IMR-90 (cell line): ENCODE data around the gene TAF6L. TPM values are rescaled to one million over a fixed set of nuclear protein-coding genes. Genes with fewer than 3 reads are reported as not detected.
A peak's percentile ranks its signal among the peaks of the same experiment; 100 is the strongest.

ENCODE experiments used
- ATAC-seq: fragments of 200-7000 bp; cut with Tn5 transposase; 2 replicates; pipeline ENCODE4 v1.9.1; 2020; ENCODE audit warnings: low read depth, mild to moderate bottlenecking, moderate library complexity
- BruUV-seq: library from RNA; stranded (reverse); fragments of 400-500 nt; replicated peaks from 2 replicates; lab custom pipeline; 2021; lab: Mats Ljungman, UMichigan
- CTCF ChIA-PET: fragments of 300-600 bp; formaldehyde crosslinking; extraction: SDS; loops from one replicate; lab custom pipeline; 2021; ENCODE audit warnings: antibody characterized with exemption; lab: Yijun Ruan, JAX
- POLR2A ChIA-PET: fragments of 300-600 bp; sonication (Branson Sonifier 250); formaldehyde crosslinking; loops from one replicate; lab custom pipeline; 2022; ENCODE audit warnings: antibody characterized with exemption; ENCODE audit not compliant: unreplicated experiment; lab: Charles Lee
- DNase-seq: peaks from one replicate; pipeline ENCODE4 v3.0.0; 2013
- H2AFZ ChIP-seq: replicated peaks from 2 replicates; pipeline ENCODE3; 2013; ENCODE audit warnings: low read length, mild to moderate bottlenecking; ENCODE audit not compliant: poor library complexity
- H2AK5ac ChIP-seq: 2 replicates; pipeline ENCODE4 v1.6.1; 2013; ENCODE audit warnings: low read depth, low read length, inconsistent platforms
- H2AK9ac ChIP-seq: replicated peaks from 2 replicates; pipeline ENCODE3; 2013; ENCODE audit warnings: mild to moderate bottlenecking, low read depth, low read length, moderate library complexity; ENCODE audit not compliant: poor library complexity
- H2BK120ac ChIP-seq: 2 replicates; pipeline ENCODE4 v1.6.1; 2013; ENCODE audit warnings: low read depth, low read length, inconsistent platforms
- H2BK15ac ChIP-seq: 3 replicates; pipeline ENCODE4 v1.6.1; 2013; ENCODE audit warnings: low read depth, low read length, inconsistent platforms
- H2BK20ac ChIP-seq: 2 replicates; pipeline ENCODE4 v1.6.1; 2013; ENCODE audit warnings: low read depth, mild to moderate bottlenecking, inconsistent platforms, low read length, moderate library complexity
- H2BK5ac ChIP-seq: 2 replicates; pipeline ENCODE4 v1.6.1; 2013; ENCODE audit warnings: mild to moderate bottlenecking, low read depth, low read length, inconsistent platforms; ENCODE audit not compliant: poor library complexity, severe bottlenecking
- H3K14ac ChIP-seq: replicated peaks from 2 replicates; pipeline ENCODE4 v1.6.1; 2013; ENCODE audit warnings: low read depth, low read length, inconsistent platforms
- H3K18ac ChIP-seq: 2 replicates; pipeline ENCODE4 v1.6.1; 2013; ENCODE audit warnings: low read depth, low read length, control low read depth
- H3K23ac ChIP-seq: 2 replicates; pipeline ENCODE4 v1.6.1; 2013; ENCODE audit warnings: low read depth, low read length, inconsistent platforms
- H3K27ac ChIP-seq: 2 replicates; pipeline ENCODE4 v1.5.1; 2013; ENCODE audit warnings: mild to moderate bottlenecking, control low read depth, low read length; ENCODE audit not compliant: insufficient read depth
- H3K27me3 ChIP-seq: 2 replicates; pipeline ENCODE4 v1.6.1; 2013; ENCODE audit warnings: low read length; ENCODE audit not compliant: control insufficient read depth, insufficient read depth
- H3K36me3 ChIP-seq: 2 replicates; pipeline ENCODE4 v1.6.1; 2013; ENCODE audit warnings: low read length, mixed read lengths; ENCODE audit not compliant: control insufficient read depth, insufficient read depth
- H3K4ac ChIP-seq: 2 replicates; pipeline ENCODE4 v1.6.1; 2013; ENCODE audit warnings: low read depth, low read length, inconsistent platforms
- H3K4me1 ChIP-seq: 2 replicates; pipeline ENCODE4 v1.6.1; 2013; ENCODE audit warnings: low read length, mixed read lengths; ENCODE audit not compliant: control insufficient read depth, insufficient read depth
- H3K4me2 ChIP-seq: 2 replicates; pipeline ENCODE4 v1.6.1; 2013; ENCODE audit warnings: low read depth, mild to moderate bottlenecking, control low read depth, low read length, moderate library complexity
- H3K4me3 ChIP-seq: 2 replicates; pipeline ENCODE4 v1.5.1; 2013; ENCODE audit warnings: low read depth, mild to moderate bottlenecking, control low read depth, low read length, moderate library complexity; ENCODE audit not compliant: insufficient read depth
- H3K56ac ChIP-seq: 2 replicates; pipeline ENCODE4 v1.6.1; 2013; ENCODE audit warnings: low read length, inconsistent platforms; ENCODE audit not compliant: insufficient read depth; ENCODE audit errors: extremely low read depth
- H3K79me1 ChIP-seq, 2 experiments: 2 replicates each; pipeline ENCODE4 v1.6.1; 2013; ENCODE audit warnings: low read length in 2 of 2, inconsistent platforms in 1 of 2, low read depth in 1 of 2
- H3K9ac ChIP-seq: 2 replicates; pipeline ENCODE4 v1.6.1; 2013; ENCODE audit warnings: low read depth, low read length, control low read depth
- H3K9me1 ChIP-seq: 2 replicates; pipeline ENCODE4 v1.6.1; 2013; ENCODE audit warnings: low read length, inconsistent platforms; ENCODE audit not compliant: insufficient read depth
- H3K9me3 ChIP-seq: 2 replicates; pipeline ENCODE4 v1.6.1; 2013; ENCODE audit warnings: low read length; ENCODE audit not compliant: control insufficient read depth, insufficient read depth
- H4K20me1 ChIP-seq: 2 replicates; pipeline ENCODE4 v1.6.1; 2013; ENCODE audit warnings: low read length, inconsistent platforms; ENCODE audit not compliant: insufficient read depth
- H4K5ac ChIP-seq: 2 replicates; pipeline ENCODE4 v1.6.1; 2013; ENCODE audit warnings: mild to moderate bottlenecking, low read depth, low read length, control low read depth
- H4K8ac ChIP-seq, 2 experiments: 2 replicates each; pipeline ENCODE4 v1.6.1; 2013; ENCODE audit warnings: low read depth in 2 of 2, low read length in 2 of 2, control low read depth in 1 of 2, inconsistent platforms in 1 of 2
- H4K91ac ChIP-seq: 2 replicates; pipeline ENCODE4 v1.6.1; 2013; ENCODE audit warnings: low read depth, low read length, inconsistent platforms; ENCODE audit not compliant: insufficient read depth
- CHD1 ChIP-seq: IDR thresholded peaks from 2 replicates; pipeline ENCODE4 v1.6.1; 2012; ENCODE audit warnings: low read depth, low read length, improper control_type of control experiment
- WGBS, 2 experiments: methylation state at CpG; one replicate each; pipeline versions ENCODE4 v1.1.5 to v1.1.7; 2013; ENCODE audit warnings: missing lambda C conversion rate in 2 of 2; ENCODE audit not compliant: insufficient read length in 1 of 2; ENCODE audit errors: extremely low coverage in 2 of 2; 5-methylcytosine and 5-hydroxymethylcytosine counted together
- dilution Hi-C: fragments of 300-500 bp; cut with HindIII; formaldehyde crosslinking; loops from one replicate; pipeline ENCODE4 v1.14.3; 2018; ENCODE audit warnings: low sequenced_read_pairs; ENCODE audit not compliant: unreplicated experiment
- in situ Hi-C: fragments of 300-500 bp; cut with MboI; formaldehyde crosslinking; loops from 3 replicates; pipeline ENCODE4 v1.14.3; 2019; ENCODE audit warnings: low sequenced_read_pairs, inconsistent platforms, mixed read lengths
- intact Hi-C: fragments of 100-400 bp; cut with micrococcal nuclease; formaldehyde crosslinking; loops from 2 replicates; pipeline ENCODE4 v1.10.0; 2022
- polyA plus RNA-seq, 3 experiments: library from polyadenylated mRNA; depleted of rRNA; stranded (reverse); fragments of >200 nt; gene quantifications; 2 replicates each; pipeline ENCODE4 v1.2.3, GENCODE V29; 2012; ENCODE audit warnings: low replicate concordance in 1 of 3
- total RNA-seq: library from RNA; depleted of rRNA; stranded (reverse); fragments of >200 nt; gene quantifications from 2 replicates; pipeline ENCODE4 v1.2.3, GENCODE V29; 2012

TAF6L gene
- total and polyA plus RNA-seq, 2 of the 4 experiments (the other 2 are of a cell fraction): 9.5 to 13.5 TPM

- TF ChIP-seq CHD1: no peak
- no peak overlapping the region for H3K14ac ChIP-seq
- 0 out of 2 replicates have a peak overlapping the region, but pooled peaks have one; percentile 9 for H3K27ac ChIP-seq
- no peak overlapping the region for H4K8ac ChIP-seq
- intact Hi-C loops: no loop called here
- no peak overlapping the region for H2BK20ac ChIP-seq
- H3K23ac ChIP-seq: peak overlapping the region; percentile 78; the same call in 1 of the 2 replicates
- H3K18ac ChIP-seq: no peak overlapping the region
- peaks cover 35 to 48% of the 10 kb centered on the region in 2 experiments for H3K79me1 ChIP-seq
- no peak overlapping the region for H2AK9ac ChIP-seq
- H3K9me3 ChIP-seq: no peaks in the 10 kb centered on the region
- H3K9me1 ChIP-seq: peaks cover 8% of the 10 kb centered on the region; the same call in 1 of the 2 replicates
- H3K27me3 ChIP-seq: no peaks in the 10 kb centered on the region
- in situ Hi-C loops: no loop called here
- H2AFZ ChIP-seq: no peak overlapping the region
- H3K4me1 ChIP-seq: peaks cover 4% of the 10 kb centered on the region; the same call in 1 of the 2 replicates
- ChIA-PET CTCF (interaction anchor here (0.9 kb wide), 1 partner anchor 18 kb away, joined by 3 read pairs; no protein-coding TSS in a partner anchor), POLR2A (interaction anchor here (0.9 kb wide), 1 partner anchor 13 kb away, joined by 3 read pairs; no protein-coding TSS in a partner anchor)
- peak overlapping the region; percentile 44; the same call in 1 of the 2 replicates for H3K9ac ChIP-seq
- peak overlapping the region; percentile 62 for H3K4me2 ChIP-seq
- H4K91ac ChIP-seq: no peak overlapping the region
- peaks cover 41% of the 10 kb centered on the region for H3K36me3 ChIP-seq
- no peak overlapping the region for H3K4me3 ChIP-seq
- H4K20me1 ChIP-seq: peaks cover 48% of the 10 kb centered on the region
- dilution Hi-C loops: no loop called here
- no peak for DNase-seq
- H2BK5ac ChIP-seq: no peak overlapping the region
- no TSS peak for BruUV-seq
- H2AK5ac ChIP-seq: no peak overlapping the region
- no peak overlapping the region; the same call in 1 of the 2 replicates for H3K56ac ChIP-seq
- no peak overlapping the region for H2BK15ac ChIP-seq
- no peak overlapping the region for H4K5ac ChIP-seq
- WGBS, 2 experiments: 69% methylated on average over 2 of the region's 8 CpGs; no CpG with 5 or more reads in 1 of the 2 experiments
- H2BK120ac ChIP-seq: no peak overlapping the region
- no peak overlapping the region for H3K4ac ChIP-seq
- ATAC-seq: no peak
Observed at GRCh38 chr11:62724171-62724570, 47.0 kb upstream of the TAF6L start.
